GM18498 (cell line): ENCODE data around the gene GSC2.
"Not testable (repeated sequence)": the region's sequence is repeated elsewhere in the genome, so short reads cannot be mapped to it uniquely, and the experiment has no call there.

Experiments used
- ATAC-seq: cut with Tn5 transposase; IDR thresholded peaks from one replicate; pipeline ENCODE4 v1.9.1; 2021; ENCODE audit warnings: mild to moderate bottlenecking, moderate library complexity; ENCODE audit not compliant: unreplicated experiment

Gene GSC2

DNA sequence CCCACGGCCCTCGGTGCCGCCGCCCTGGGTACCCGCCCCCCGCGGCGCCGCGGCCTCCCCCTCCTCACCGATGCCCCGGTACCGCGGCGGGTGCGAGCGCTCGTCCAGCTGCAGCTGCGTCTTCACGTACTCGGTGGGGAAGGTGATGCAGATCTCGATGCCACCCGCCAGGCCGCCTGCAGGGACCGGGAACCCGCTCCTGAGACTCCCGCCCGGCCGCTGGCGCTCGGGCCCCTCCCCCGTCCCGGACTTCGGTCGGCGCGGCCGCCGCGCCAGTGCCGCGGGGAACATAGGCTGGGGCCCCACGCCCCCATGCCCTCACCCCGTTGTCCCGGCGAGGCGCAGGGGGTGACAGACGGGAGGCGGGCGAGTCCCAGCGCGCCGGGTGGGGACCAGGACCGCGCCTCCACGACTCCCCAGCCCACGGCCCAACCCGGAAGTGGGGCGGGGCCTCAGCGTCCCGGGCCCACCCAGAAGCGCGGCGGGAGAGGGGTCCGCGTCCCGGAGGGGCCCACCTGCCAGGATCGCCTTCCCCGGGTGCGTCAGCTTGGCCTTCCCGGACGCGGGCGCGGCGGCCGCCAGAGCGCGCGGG is 28.1 kb upstream of the GSC2 start:
- peak; percentile 45 for ATAC-seq

DNA sequence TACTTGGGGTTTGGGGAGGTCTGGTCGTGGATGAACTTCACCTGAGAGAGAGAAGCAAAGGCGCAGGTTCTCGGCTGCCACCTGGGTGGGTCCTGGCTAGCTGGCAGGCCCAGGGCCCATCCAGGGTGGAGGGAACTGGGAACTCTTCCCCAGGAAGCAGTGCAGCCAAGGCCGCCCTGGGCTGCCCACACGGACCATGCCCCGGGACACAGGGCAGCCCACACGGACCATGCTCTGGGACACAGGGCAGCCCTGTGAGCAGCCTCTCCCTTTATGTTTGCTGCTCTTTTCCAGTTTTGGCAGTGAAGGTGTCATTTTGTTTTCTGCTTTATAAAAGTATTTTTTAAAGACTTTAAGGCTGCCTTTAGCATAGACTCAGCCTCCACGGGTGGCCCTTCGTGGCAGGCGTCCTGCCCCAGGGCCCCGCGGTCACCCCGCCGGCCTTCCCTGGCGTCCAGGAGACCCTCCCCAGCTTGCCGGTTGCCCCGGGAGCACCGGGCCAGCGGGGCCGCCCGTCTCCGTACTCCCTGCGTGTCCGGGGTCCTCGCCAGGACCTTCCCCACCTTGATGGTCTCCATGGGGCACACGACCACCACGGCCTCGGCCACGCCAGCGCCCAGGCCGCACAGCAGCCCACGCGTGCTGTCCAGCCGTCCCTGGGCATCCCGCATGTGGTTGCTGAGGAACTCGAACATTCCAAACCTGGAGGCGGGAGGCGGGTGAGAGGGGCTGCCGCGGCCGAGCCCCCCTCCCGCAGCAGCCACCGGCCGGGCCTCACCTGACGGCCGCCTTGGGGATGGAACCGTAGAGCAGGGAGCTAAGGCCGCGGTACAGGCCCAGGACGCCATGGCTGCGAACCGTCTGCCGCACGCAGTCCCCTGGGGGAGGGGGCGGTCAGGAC is 27.3 kb upstream of the GSC2 start:
- ATAC-seq = no peak

DNA sequence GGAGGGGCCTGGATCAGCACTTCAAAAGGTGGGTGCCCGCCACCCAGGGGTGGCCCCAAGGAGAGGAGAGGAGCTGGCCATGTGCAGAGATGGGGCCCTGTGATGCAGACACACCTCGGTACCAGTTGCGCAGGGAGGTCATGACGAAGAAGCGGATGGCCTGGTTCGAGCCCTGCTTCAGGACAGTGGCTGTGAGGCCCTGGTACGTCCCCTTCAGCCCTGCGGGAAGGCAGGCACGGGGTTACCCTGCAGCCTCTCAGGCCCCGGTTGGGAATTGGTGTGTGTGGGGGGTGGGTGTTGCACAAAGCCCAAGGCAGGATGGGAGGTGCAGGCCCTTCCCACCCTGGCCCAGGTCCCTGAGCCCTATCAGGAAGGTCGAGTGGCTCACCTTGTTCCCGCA is 26.6 kb upstream of the GSC2 start:
- no peak for ATAC-seq

DNA sequence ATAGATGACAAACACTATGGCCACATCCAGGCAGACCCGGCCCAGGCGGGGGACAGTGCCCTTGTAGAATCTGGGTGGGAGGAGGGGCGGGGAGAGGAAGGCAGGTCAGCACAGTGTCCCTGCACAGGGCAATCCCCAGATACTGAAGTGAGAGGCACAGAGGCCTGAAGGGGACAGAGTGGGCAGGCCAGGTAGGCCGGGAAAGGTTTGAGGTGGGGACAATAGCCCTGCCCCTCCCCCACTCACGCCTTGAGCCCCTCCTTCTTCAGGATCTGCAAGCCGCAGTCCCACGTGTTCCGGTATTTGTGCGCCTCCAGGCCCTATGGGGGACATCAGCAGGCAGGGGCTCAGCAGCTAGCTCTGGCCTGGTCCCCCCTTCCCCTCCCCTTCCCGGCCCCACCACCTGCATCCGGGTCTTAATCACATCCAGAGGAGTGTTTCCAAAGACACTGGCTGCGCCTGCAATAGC is 26.1 kb upstream of the GSC2 start:
- no peak for ATAC-seq

DNA sequence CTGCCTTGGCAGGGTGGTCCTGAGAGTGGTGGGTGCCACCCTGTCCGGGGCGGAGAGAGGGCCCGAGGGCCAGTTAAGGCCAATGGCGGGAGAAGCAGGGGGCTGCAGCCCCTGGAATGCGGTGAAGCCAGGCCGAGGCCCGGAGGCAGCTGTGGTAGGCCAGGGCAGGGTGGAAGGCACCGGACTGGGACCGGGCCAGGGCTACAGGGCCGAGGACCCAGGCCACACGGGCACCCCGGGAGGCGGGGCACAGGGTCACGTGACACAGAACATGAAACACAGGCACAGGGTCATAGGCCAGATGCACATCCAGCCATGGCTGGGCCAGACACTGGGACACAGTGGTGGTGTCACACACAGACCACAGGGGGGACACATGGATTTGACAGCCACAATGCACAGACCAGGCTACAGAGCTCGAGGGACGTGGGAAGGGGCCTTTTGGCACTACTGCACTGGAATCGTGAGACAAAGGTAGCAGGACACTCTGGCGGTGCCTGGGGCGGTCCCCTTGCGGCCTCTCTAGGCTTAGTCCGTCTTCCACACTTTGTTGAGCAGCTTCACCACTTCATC is 25.6 kb upstream of the GSC2 start:
- ATAC-seq = no peak

DNA sequence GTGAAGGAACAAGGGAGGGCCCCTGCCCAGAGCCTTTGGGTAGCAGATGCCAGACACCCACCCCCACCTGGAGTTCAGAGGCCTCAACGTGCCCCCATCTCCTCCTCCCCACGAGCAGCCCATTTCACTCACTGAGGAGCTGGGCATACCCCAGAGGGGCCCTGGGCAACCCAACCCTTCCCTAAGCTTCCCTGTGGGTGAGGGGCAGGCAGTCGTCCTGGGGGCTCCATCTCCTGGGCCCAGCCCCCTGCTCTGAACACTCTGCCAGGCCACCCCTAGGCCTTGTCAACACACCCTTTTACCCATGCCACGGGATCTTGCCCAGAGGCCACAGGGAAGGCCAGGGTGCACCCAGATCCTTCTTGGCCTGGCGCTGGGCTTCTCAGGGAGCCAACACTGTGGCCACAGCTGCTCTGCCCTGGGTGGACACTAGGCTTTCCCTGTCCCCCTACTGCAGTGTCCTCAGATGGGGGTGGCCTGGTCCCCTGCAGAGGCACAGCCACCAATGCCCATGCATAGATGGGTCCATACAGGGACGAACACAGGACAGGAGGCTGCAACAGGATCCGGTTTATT is 25.0 kb upstream of the GSC2 start:
- ATAC-seq = no peak

DNA sequence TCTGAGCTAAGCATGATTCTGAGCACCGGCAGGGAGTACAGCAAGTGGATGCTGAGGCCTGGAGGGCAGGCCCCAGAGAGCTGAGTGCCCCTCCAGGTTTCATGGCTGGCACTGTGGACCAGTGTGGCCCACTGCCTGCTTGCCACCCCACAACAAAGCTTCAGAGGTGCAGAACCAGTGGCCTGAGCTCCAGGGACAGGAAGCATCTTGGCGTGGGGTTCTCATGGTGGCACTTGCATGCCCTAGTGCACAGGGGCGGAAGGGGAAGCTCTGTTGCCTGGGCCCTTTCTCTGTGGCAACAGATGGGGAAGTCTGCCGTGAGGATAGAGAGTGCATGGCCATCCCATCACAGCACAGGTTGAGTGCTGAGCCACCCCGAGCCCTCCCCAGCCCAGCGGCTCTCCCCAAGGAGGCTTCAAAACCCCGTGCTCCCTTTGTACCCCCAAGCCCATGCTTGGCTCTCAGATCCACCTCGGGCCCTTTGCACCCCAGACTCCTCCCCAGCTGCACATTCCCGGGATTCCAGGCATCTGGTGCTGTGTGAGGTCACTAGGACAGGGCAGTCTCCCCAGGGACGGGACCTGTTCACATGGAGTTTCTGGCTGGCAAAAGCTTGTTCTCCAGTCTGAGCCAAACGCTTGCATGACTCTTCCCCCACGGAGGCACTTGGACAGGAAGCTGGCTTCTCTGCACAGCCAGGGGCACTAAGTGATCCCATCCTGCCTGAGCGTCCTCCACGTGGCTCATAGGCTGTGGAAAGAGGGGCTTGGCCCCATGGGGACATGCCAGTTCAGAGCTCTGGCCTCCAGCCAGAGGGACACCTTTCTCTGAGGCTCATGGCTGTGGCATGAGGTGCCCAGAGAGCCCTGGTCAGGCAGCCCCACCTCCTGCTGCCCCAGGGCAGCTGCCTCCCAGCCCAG is 24.3 kb upstream of the GSC2 start:
- no peak for ATAC-seq

DNA sequence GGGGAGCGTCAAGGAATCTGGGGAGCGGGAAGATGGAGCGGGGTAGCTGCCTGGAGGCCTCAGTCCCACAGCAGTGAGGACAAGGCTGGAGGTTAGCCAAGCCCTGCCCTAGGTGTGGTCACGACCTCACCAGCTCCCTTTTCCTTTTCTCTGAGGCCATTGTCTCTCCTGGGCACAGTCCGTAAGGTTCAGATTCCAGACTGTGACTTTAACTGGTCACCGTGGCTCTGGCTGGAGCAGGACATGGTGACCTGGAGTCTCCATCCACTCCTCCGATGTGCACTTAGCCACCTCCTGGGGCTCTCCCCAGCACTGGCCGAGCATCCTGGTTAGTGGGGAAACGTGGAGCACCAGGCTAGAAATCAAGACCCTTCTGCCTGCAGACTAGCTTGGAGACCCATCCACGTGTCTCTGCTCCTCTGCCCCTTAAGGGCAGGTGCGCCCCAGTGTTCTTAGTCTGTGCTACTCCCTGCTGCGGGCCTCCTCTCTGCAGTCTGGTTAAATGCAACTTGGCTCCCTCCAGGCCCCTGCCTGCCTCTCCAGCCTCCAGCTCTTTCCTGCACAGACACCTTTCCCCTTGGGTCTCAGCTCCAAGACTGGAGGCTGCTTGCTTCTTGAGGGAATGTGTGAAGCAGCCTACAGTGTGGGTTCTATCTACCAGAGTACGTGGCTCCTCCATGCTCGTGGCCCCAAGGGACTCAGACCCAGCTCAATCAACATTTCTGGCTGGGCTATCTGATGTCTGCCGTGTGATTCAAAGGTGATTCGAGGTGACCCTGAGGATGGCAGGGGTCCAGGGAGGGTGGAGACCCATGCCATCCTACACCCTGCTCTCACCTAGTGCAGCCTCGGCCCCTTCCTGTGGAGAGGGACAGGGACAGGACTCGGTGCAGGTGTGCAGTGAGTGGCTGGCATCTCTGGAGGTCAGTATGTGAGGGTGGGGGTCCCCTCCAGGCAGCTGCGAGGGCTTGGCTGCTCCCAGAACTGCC is 23.2 kb upstream of the GSC2 start:
- no peak for ATAC-seq

DNA sequence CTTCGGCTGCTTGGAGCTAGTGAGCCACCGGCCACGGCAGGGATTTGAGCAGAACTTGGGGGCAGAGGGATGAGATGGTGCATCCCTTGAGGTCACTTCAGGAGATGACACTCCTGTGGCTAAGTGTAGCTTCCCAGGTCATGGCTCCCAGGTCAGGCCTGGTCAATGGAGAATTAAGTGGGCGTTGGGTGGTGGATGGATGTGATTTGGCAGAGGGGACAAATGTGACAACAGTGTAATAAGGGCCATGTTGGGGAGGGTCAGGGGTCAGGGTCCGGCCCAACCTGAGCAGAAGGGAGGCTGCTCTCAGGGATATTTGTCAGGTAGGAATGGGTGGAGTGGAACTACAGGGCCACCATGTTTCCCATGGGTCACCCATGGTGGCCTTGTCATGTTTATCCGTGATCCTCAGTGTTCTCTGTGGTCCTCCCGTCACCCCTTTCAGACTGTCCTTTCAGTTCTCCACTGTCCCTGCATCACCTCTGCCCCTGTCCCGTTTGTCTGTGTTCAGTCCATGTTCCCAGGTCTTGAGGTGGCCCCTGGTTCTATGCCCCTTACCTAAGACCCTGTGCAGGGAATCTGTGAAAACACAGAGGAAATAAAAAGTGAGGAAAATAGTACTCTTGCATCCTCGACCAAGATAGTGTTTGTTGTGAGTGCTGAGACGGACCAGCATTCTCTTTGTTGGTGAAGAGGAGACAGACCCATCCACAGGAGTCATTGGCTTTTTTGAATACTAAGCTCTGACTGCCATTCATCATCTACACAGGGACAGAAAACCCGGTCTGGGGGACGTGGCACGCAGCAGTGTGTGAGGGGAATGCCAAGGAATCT is 22.3 kb upstream of the GSC2 start:
- no peak for ATAC-seq

DNA sequence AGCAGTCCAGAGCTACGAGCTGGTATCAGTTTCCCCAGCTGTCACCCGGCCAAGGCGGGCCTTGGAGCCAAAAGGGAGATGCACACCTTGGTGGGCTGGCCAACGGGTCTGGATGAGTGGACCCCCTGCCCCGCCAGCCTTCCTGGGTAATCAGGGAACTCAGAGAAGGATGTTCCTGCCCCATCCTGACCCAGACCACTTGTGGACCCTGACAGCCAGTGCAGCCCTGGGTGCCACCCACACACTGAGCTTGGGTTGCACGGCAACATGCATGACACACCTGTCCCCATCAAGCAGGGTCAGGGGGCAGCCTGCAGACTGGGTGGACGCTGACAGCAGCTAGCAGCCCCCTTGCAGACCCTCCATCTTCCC is 19.8 kb upstream of the GSC2 start:
- ATAC-seq = no peak

DNA sequence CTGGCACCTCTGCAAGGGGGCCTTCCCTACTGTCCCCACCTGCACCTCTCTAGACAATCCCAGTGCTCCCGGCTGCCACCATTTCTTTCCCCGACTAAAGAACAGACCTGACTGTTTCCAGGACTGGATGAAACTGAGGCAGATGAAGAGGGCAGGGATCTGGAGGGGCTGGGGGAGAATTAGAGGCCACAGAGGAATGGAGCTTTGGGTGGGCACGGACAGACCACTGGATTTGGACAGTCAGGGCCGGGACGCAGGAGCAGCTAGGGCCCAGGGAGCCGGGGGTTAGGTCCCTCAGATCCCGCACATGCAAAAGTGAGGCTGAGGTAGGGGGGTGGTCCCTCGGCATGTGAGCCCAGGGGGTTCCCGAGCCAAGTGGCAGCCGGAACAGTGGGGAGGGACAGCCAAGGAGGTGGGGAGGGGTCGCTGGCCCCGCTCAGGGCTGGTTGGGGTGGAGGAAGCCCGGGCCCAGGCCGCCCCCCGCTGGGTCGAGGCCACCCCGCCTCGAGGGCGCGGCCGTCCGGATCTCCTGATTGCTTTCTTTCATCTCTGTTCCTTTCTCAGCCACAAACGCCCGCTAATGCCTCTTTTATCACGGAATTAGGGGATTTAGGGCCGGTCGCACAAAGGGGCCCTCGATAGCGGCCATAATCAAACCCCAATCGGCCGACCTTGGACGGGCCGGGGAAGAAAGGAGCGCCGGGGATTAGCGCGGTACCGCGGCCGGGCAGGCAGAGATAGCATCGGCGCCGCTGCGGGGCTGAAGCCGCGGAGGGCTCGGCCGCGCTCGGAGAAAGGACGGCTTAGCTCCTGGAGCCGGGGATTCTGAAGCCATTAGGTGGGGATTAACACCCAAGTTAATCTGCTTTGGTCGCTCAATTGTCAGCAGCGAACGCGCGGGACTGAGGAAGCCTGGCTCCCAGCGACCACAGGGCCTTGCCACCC is 19.2 kb upstream of the GSC2 start:
- ATAC-seq = no peak

DNA sequence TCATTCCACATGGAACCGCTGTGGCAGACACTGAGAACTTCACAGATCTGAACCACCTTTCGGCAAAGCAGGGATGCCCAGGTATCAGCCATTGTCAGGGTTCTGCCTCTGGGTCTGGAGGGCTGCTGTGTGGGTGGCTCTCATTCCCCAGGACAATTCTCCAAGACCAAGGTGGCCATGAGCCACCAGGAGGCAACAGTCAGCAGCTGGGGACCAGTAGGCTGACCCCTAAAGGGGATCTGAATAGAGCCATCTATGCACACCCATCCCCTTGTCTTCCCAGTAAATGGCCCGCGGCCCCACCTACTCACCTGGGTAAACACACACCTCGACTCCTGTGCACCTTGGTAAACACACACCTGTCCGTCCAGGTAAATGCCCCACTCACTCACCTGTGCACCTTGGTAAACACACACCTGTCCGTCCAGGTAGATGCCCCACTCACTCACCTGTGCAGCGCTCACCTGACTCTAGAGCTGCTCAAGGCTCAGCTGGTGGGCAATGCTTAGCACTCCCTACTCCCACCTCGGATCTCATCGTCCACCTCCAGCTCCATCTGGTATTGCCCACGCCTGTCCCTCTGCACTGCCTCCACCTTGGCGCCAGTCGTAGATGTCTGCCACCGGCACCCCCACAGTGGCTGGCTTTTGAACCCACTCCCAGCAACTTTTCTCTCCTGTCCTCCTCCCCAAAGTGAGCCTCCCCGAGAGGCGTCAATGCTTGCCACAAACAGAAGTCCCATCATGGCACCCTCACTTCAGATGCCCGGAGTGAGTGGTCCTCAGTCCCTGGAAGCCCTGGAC is 18.2 kb upstream of the GSC2 start:
- no peak for ATAC-seq

DNA sequence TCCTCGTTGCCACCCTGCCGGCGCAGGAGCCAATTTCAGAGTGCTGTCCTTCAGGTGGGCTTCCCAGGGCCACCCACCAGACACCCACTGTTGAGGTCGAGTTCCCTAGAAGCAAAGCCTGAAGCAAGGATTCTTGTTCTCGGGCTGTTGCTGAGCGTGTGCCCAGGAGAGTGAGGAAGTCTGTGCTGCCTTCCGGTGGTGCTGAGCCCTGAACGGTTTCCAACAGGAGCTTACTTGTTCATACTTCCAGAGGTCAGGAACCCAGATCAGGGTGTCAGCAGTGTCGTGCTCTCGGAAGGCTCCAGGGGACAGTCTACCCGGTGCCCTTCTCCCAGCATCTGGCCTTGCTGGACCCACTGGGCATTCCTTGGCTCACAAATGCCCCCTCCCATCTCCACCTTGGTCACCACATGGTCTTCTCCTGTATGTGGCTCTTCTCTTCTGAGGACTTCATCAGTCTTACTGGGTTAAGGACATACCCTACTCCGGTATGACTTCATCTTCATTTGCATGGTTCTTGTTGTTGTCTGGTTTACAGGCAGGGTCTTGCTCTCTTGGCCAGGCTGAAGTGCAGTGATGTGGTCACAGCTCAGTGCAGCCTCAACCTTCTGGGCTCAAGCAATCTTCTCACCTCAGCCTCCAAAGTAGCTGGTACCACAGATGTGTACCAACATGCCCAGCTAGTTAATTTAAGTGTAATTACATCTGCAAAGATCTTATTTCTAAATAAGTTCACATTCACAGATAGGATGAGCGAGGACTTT is 17.2 kb upstream of the GSC2 start:
- ATAC-seq = no peak

DNA sequence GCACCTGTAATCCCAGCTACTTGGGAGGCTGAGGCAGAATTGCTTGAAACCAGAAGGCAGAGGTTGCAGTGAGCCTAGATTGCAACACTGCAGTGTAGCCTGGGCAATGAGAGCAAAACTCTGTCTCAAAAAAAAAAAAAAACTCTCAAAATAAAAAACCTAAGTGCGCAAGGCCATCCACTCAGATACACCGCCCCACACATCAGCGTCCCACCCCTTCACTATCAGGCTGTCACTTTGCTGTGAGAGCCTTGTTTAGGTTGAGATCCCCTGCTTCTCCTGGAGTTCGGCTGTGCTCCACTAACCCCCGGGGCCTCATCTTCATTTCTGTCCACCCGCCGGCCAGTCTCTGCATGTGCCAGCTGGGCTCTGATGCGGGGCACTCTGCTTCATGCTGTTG is 16.3 kb upstream of the GSC2 start:
- no peak for ATAC-seq

DNA sequence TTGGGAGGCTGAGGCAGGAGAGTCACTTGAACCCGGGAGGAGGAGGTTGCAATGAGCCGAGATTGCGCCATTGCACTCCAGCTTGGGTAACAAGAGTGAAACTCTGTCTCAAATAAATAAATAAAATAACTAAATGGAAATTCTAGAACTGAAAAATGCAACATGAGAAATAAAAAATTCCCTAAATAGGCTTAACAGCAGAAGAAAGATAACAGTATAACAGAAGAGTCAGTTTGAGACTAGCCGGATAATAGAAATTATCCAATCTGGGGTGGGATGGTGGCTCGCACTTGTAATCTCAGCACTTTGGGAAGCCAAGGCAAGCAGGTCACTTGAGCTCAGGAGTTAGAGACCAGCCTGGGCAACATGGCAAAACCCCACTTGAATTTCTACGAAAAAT is 14.3 kb upstream of the GSC2 start:
- ATAC-seq = no peak

DNA sequence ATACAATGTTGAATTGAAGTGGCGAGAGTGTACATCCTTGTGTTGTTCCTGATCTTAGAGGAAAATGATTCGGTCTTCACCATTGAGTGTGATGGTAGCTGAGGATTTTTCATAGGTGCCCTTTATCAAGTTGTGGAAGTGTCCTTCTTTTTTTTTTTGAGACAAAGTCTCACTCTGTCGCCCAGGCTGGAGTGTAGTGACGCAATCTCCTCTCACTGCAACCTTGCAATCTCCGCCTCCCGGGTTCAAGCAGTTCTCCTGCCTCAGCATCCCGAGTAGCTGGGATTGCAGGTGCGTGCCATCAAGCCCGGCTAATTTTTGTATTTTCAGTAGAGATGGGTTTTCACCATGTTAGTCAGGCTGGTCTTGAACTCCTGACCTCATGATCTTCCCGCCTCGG is 8.6 kb upstream of the GSC2 start:
- not testable (repeated sequence) for ATAC-seq
